Epithelial cell of proximal tubule (primary cell): ENCODE results near the gene ZBTB7B. TPM values are rescaled to one million over a fixed set of nuclear protein-coding genes. Genes with fewer than 3 reads are reported as not detected.
"Not testable (repeated sequence)": the region's sequence is repeated elsewhere in the genome, so short reads cannot be mapped to it uniquely, and the experiment has no call there.

ENCODE experiments used
- DNase-seq: peaks from one replicate; pipeline ENCODE4 v3.0.0-alpha.2; 2011; ENCODE audit warnings: low read depth
- H3K4me3 ChIP-seq: 2 replicates; pipeline ENCODE4 v1.5.1; 2011; ENCODE audit warnings: low read depth, mild to moderate bottlenecking, low read length
- CTCF ChIP-seq: conservative IDR thresholded peaks from 2 replicates; pipeline ENCODE4 v1.5.1; 2012; ENCODE audit warnings: low read depth, mild to moderate bottlenecking, low read length
- total RNA-seq: library from RNA; depleted of rRNA; stranded (reverse); fragments of >200 nt; gene quantifications from 2 replicates; pipeline ENCODE4 v1.2.3, GENCODE V29; 2015

Gene ZBTB7B
- total RNA-seq, 1 donor from 2014 or later = 20.4 TPM

GRCh38 chr1:154973344-154974101, 29.1 kb upstream of the ZBTB7B start:
- DNase-seq = peak; percentile 77
- TF ChIP-seq CTCF = peak; percentile 29
- H3K4me3 ChIP-seq = peak overlapping the region; percentile 80

GRCh38 chr1:154974102-154974807, 28.3 kb upstream of the ZBTB7B start, which contains the start of gene CKS1B:
Gene CKS1B (plus strand): TSS chr1:154974681. CDS start chr1:154974746, 65 bp downstream.
- no peak for TF ChIP-seq CTCF
- H3K4me3 ChIP-seq = peak within 1 kb of the TSS; percentile 80

GRCh38 chr1:154974808-154975408, 27.7 kb upstream of the ZBTB7B start:
- no peak for TF ChIP-seq CTCF
- DNase-seq = peak; percentile 71

More at GRCh38 chr1:154974102-154974807, 28.3 kb upstream of the ZBTB7B start, which contains the start of gene CKS1B:
- DNase-seq = peak; percentile 100

GRCh38 chr1:154975409-154976059, 27.1 kb upstream of the ZBTB7B start:
- peak overlapping the region; percentile 80 for H3K4me3 ChIP-seq
- no peak for DNase-seq
- no peak for TF ChIP-seq CTCF

More at GRCh38 chr1:154974808-154975408, 27.7 kb upstream of the ZBTB7B start:
- H3K4me3 ChIP-seq = peak overlapping the region; percentile 80

GRCh38 chr1:154977762-154978161, 24.8 kb upstream of the ZBTB7B start:
- not testable (repeated sequence) for DNase-seq, H3K4me3 ChIP-seq

- no peak for DNase-seq
- TF ChIP-seq CTCF = no peak
Observed at GRCh38 chr1:154978360-154978759, 24.2 kb upstream of the ZBTB7B start.

GRCh38 chr1:154982341-154982740, 20.3 kb upstream of the ZBTB7B start:
- no peak for DNase-seq
- H3K4me3 ChIP-seq = peak overlapping the region; percentile 77

More at GRCh38 chr1:154978360-154978759, 24.2 kb upstream of the ZBTB7B start:
- no peak overlapping the region for H3K4me3 ChIP-seq

More at GRCh38 chr1:154982341-154982740, 20.3 kb upstream of the ZBTB7B start:
- no peak for TF ChIP-seq CTCF
